Epithelial cell of esophagus (primary cell): ENCODE results near the gene MACROD2.

Source experiments
- DNase-seq: peaks from one replicate; pipeline ENCODE4 v3.0.0; 2010; ENCODE audit warnings: low read depth
- H3K4me3 ChIP-seq: 2 replicates; pipeline ENCODE4 v1.5.1; 2011; ENCODE audit warnings: mild to moderate bottlenecking, low read length, control low read depth
- TF ChIP-seq, protein P1 (sequence below): IDR thresholded peaks from 2 replicates; pipeline ENCODE4 v1.5.1; 2011; ENCODE audit warnings: low read depth, mild to moderate bottlenecking, low read length, control low read depth, inconsistent platforms; ENCODE audit not compliant: insufficient read depth; ENCODE audit errors: missing control alignments

Gene MACROD2

DNA sequence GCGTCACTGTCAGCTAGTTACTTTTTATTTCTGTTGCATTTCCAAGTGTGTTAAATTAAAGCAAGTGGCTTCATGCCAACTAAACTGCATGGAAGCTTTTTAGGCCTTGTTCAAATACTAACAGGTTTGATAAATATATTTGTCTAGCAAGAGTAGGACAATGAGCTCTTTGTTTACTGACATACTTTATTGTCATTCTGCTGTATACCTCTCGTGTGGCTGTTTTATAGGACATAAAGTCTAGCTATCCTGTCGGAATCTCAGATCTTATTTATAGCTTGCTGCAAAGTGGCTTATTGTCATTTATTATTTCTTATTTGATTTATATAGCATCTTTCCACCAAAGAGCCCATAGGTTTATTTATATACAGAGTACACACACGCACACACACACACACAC lies 1866.9 kb downstream of the MACROD2 start:
- H3K4me3 ChIP-seq: no peak overlapping the region
- no peak for DNase-seq
- TF ChIP-seq, protein P1, sequence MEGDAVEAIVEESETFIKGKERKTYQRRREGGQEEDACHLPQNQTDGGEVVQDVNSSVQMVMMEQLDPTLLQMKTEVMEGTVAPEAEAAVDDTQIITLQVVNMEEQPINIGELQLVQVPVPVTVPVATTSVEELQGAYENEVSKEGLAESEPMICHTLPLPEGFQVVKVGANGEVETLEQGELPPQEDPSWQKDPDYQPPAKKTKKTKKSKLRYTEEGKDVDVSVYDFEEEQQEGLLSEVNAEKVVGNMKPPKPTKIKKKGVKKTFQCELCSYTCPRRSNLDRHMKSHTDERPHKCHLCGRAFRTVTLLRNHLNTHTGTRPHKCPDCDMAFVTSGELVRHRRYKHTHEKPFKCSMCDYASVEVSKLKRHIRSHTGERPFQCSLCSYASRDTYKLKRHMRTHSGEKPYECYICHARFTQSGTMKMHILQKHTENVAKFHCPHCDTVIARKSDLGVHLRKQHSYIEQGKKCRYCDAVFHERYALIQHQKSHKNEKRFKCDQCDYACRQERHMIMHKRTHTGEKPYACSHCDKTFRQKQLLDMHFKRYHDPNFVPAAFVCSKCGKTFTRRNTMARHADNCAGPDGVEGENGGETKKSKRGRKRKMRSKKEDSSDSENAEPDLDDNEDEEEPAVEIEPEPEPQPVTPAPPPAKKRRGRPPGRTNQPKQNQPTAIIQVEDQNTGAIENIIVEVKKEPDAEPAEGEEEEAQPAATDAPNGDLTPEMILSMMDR: no peak

DNA sequence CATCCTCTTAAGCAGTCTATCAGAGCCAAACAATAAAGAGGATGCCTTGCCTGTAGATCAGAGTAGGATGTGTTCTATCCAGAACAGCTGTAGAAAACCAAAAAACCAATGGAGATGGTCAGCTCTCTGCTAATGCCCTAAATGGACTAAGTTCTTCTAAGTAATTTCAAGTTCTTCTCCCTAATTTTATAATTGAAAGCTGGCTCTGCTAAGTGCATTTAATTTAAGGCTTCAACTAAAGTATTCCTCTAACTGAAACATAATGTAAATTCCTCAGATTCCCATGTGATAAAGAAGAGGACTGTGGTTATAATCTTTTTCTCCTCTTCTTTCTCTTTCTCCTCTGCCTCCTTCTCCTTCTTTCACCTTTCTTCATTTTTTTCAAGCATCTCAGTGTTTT lies 1868.4 kb downstream of the MACROD2 start:
- no peak overlapping the region for H3K4me3 ChIP-seq
- TF ChIP-seq, protein P1: no peak
- DNase-seq: no peak

DNA sequence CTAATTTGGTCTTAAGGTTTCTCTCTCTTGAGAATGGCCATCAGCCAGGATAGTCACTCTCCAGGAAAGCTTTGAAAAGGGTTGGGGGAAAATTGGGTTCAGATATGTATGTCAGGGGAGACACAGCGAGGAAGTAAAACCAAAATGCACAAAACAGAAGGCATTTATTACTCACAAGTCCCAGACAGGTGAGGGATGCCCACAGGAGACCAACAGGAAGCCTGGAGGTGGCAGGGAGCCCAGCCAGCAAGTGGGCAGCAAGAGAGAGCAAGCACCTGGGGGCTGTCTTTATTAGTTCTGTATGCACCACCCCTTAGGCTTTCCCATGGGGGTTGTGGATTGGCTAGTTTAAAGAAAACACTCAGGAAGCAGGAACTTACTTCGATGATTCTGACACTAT lies 1870.2 kb downstream of the MACROD2 start:
- TF ChIP-seq, protein P1: no peak
- no peak for DNase-seq
- H3K4me3 ChIP-seq: no peak overlapping the region

DNA sequence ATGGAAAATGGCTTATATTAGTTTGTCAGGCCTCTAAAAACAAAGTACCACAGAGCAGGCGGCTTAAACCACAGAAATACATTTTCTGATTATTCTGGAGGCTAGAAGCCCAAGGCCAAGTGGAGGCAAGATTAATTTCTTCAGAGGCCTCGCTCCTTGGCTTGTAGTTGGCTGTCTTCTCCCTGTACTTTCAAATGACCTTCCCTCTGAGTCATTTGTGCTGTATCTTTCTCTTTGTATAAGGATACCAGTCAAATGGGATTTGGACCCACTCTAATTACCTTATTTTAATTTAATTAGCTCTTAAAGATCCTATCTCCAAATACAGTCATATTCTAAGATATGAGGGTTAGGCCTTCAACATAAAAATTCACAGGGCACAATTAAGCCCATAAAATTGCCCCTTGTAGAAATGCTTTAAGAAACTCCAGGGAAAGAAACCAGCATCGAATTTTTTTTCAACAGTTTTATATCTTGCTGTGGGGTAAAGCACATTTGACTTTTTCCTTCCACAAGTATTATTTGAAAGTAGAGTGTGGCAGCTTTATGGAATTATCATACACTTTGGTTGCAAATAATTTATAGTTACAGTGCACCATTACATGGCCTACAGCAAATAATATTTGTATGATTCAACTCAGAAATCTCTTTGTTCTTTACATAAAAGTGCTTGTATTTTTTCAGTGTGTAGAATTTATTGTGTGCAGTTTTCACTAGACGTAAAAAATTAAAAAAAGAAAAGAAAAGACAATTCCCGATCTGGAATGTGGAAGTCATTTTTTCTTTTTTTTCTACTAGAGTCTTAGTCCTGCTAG lies 1871.8 kb downstream of the MACROD2 start:
- TF ChIP-seq, protein P1: no peak
- DNase-seq: no peak
- no peak overlapping the region for H3K4me3 ChIP-seq

DNA sequence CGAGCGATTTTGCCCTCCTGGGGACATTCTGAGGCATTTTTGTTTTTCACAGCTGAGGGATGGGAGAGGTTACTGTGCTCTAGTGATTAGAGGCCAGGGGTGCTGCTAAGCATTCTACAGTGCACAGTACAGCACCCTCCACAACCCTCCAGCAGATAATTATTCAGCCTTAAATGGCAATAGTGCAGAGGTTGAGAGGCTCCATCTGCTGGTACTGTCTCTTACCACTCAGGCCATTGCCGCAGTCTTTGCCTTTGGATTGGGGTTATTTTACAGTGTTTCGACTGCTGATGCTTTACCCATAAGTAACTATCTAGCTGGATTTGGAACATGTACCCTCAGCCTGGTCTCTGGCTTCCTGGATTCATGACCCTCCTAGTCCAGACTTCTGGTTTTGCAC lies 1872.6 kb downstream of the MACROD2 start:
- DNase-seq: peak; percentile 18
- TF ChIP-seq, protein P1: peak; percentile 43
- H3K4me3 ChIP-seq: no peak overlapping the region

DNA sequence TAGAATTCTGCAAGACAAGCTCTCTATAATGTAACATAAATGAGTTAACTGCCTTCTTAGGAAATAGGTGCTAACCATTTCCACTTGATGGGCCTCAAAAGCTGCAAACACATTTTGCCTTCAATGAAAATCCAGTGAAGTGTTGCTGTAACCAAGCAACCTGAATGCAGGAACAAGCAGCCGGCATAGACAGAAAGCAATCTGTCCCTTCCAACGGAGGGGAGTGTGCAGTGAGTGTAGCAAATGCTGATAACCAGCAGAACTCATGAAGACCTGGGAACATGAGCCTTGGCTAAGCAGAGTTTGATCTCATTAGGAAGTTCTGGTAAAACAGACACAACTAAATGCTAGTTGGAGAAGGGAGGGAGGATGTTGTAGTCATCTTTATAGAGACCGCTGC lies 1880.1 kb downstream of the MACROD2 start:
- no peak for DNase-seq
- H3K4me3 ChIP-seq: no peak overlapping the region

DNA sequence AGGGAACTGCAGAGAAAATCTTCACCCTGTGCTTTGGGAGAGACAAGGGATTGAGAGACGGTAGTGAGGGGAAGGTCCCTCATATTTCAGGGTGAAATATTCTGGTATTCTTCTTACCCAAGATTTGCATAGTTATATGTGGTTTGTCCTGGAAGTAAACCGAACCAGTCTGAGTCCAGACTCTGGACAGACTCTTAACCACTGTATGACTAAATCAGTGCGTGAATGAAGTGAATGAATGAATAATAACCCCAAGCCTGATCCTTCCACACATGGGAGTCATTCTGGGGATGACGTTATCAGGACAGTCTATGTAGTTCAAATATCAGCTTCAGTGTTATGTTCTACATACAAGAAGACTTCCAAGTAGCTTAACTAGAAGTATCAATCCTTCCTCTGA lies 1887.2 kb downstream of the MACROD2 start:
- no peak for DNase-seq
- H3K4me3 ChIP-seq: no peak overlapping the region
- TF ChIP-seq, protein P1: no peak

More for the DNA sequence above, 1880.1 kb downstream of the MACROD2 start:
- TF ChIP-seq, protein P1: no peak
